NCI-H748 treated with DMSO at 0.1 percent for 48 hours (cell line): ENCODE results near the gene AP2B1.

Source experiments
- DNase-seq: peaks from one replicate; lab custom pipeline; 2025; lab: John Stamatoyannopoulos, UW

The AP2B1 gene

GRCh38 chr17:35773679-35774425, 186.7 kb downstream of the AP2B1 start:
- DNase-seq, result no peak

- no peak for DNase-seq
Measured at GRCh38 chr17:35774499-35774898, 187.4 kb downstream of the AP2B1 start.

- no peak for DNase-seq
Measured at GRCh38 chr17:35775039-35775438, 187.9 kb downstream of the AP2B1 start.

GRCh38 chr17:35775583-35775982, 188.5 kb downstream of the AP2B1 start:
- no peak for DNase-seq
